Measurements from ENCODE around the gene DCST1.

- TF ChIP-seq CTCF (conservative IDR thresholded peaks at IDR 0.05 in 1 of 2, IDR thresholded peaks at IDR 0.05 in 1 of 2; ENCODE audit: low read depth in 1 of 2, low read length in 2 of 2) (no peak), EZH2 (IDR thresholded peaks at IDR 0.05; ENCODE audit: low read length, missing control alignments) (no peak)
These were observed 18.3 kb downstream of the DCST1 start for GRCh38 chr1:155051777-155052398.
